GM19467 (cell line): ENCODE data around the gene DYRK2.

Source experiments
- ATAC-seq: cut with Tn5 transposase; IDR thresholded peaks from one replicate; pipeline ENCODE4 v1.9.1; 2021; ENCODE audit warnings: mild to moderate bottlenecking, moderate library complexity; ENCODE audit not compliant: unreplicated experiment

Gene DYRK2

GRCh38 chr12:67645126-67645525 is 3.4 kb upstream of the DYRK2 start:
- no peak for ATAC-seq

- no peak for ATAC-seq
Observed at GRCh38 chr12:67645601-67646000, 2.9 kb upstream of the DYRK2 start.

GRCh38 chr12:67646775-67647174 is 1.8 kb upstream of the DYRK2 start:
- ATAC-seq: no peak

- ATAC-seq: no peak
Observed at GRCh38 chr12:67647181-67647798, 1.3 kb upstream of the DYRK2 start.

GRCh38 chr12:67647799-67648520 is 585 bp upstream of the DYRK2 start:
- peak; percentile 7 for ATAC-seq

- no peak for ATAC-seq
Observed at GRCh38 chr12:67649261-67649569, 670 bp downstream of the DYRK2 start.

- ATAC-seq: peak; percentile 3
Observed at GRCh38 chr12:67649570-67650387, 1.2 kb downstream of the DYRK2 start.

- ATAC-seq: no peak
Observed at GRCh38 chr12:67650388-67651131, 2.0 kb downstream of the DYRK2 start.

- peak; percentile 33 for ATAC-seq
Observed at GRCh38 chr12:67651132-67651695, 2.7 kb downstream of the DYRK2 start.

GRCh38 chr12:67655829-67656228 is 7.3 kb downstream of the DYRK2 start:
- ATAC-seq: no peak

- ATAC-seq: no peak
Observed at GRCh38 chr12:67656251-67656650, 7.7 kb downstream of the DYRK2 start.

- no peak for ATAC-seq
Observed at GRCh38 chr12:67658486-67658885, 9.9 kb downstream of the DYRK2 start.

GRCh38 chr12:67659292-67659691 is 10.7 kb downstream of the DYRK2 start:
- no peak for ATAC-seq

GRCh38 chr12:67661311-67662021 is 12.9 kb downstream of the DYRK2 start:
- ATAC-seq: no peak

- ATAC-seq: no peak
Observed at GRCh38 chr12:67662910-67663538, 14.5 kb downstream of the DYRK2 start.

- no peak for ATAC-seq
Observed at GRCh38 chr12:67664171-67664570, 15.6 kb downstream of the DYRK2 start.

GRCh38 chr12:67665679-67666078 is 17.1 kb downstream of the DYRK2 start:
- ATAC-seq: no peak

- no peak for ATAC-seq
Observed at GRCh38 chr12:67666605-67667004, 18.1 kb downstream of the DYRK2 start.

- no peak for ATAC-seq
Observed at GRCh38 chr12:67667276-67668073, 18.9 kb downstream of the DYRK2 start.
